Keratinocyte (primary cell): ENCODE data around the gene OR10W1. TPM values are rescaled to one million over a fixed set of nuclear protein-coding genes. Genes with fewer than 3 reads are reported as not detected.

Source experiments
- DNase-seq: peaks from one replicate; pipeline ENCODE4 v3.0.0-alpha.2; 2011; ENCODE audit warnings: low read depth, missing footprints, low spot score
- FAIRE-seq: peaks from 2 replicates; lab custom pipeline; 2011; peaks lifted over from hg19 to GRCh38; lab: Jason Lieb, UNC
- H2AFZ ChIP-seq: 2 replicates; pipeline ENCODE4 v1.6.0; 2012; ENCODE audit warnings: low read length, control low read depth, inconsistent platforms; ENCODE audit not compliant: control insufficient read depth
- H3K27ac ChIP-seq: 2 replicates; pipeline ENCODE4 v1.5.1; 2011; ENCODE audit warnings: low read length; ENCODE audit not compliant: control insufficient read depth, insufficient read depth
- H3K27me3 ChIP-seq: 3 replicates; pipeline ENCODE4 v1.6.0; 2011; ENCODE audit warnings: low read length; ENCODE audit not compliant: control insufficient read depth, insufficient read depth; ENCODE audit errors: extremely low read depth
- H3K36me3 ChIP-seq, 2 experiments: 2 replicates in 1 of 2; 3 replicates in 1 of 2; pipeline ENCODE4 v1.5.1; 2011; ENCODE audit warnings: low read length in 2 of 2, mild to moderate bottlenecking in 1 of 2; ENCODE audit not compliant: control insufficient read depth in 2 of 2, insufficient read depth in 2 of 2; ENCODE audit errors: extremely low read depth in 1 of 2
- H3K4me1 ChIP-seq: 3 replicates; pipeline ENCODE4 v1.5.1; 2011; ENCODE audit warnings: low read length; ENCODE audit not compliant: control insufficient read depth, insufficient read depth; ENCODE audit errors: extremely low read depth
- H3K4me2 ChIP-seq: 3 replicates; pipeline ENCODE4 v1.6.0; 2011; ENCODE audit warnings: low read depth, low read length; ENCODE audit not compliant: control insufficient read depth, insufficient read depth; ENCODE audit errors: extremely low read depth
- H3K4me3 ChIP-seq, 3 experiments: fragments of 200-600 bp in 1 of 3; sonication (generic) in 1 of 3; 2 replicates in 2 of 3; 3 replicates in 1 of 3; pipeline ENCODE4 v1.5.1; 2011 to 2016; ENCODE audit warnings: low read length in 3 of 3, mild to moderate bottlenecking in 3 of 3, control low read depth in 2 of 3, inconsistent platforms in 1 of 3, low read depth in 1 of 3, mixed read lengths in 1 of 3, mixed run types in 1 of 3, moderate library complexity in 1 of 3; ENCODE audit not compliant: control insufficient read depth in 2 of 3, insufficient read depth in 2 of 3; ENCODE audit errors: extremely low read depth in 1 of 3
- H3K79me2 ChIP-seq: 2 replicates; pipeline ENCODE4 v1.6.0; 2012; ENCODE audit warnings: low read length; ENCODE audit not compliant: control insufficient read depth, insufficient read depth
- H3K9ac ChIP-seq: 3 replicates; pipeline ENCODE4 v1.6.0; 2011; ENCODE audit warnings: low read length; ENCODE audit not compliant: control insufficient read depth, insufficient read depth; ENCODE audit errors: extremely low read depth
- H3K9me1 ChIP-seq: 3 replicates; pipeline ENCODE4 v1.6.0; 2011; ENCODE audit warnings: low read length; ENCODE audit not compliant: control insufficient read depth, insufficient read depth; ENCODE audit errors: extremely low read depth
- H3K9me3 ChIP-seq: 2 replicates; pipeline ENCODE4 v1.5.1; 2012; ENCODE audit warnings: low read depth, low read length; ENCODE audit not compliant: control insufficient read depth
- H4K20me1 ChIP-seq: 3 replicates; pipeline ENCODE4 v1.6.0; 2011; ENCODE audit warnings: low read length; ENCODE audit not compliant: control insufficient read depth, insufficient read depth; ENCODE audit errors: extremely low read depth
- EZH2 ChIP-seq: IDR thresholded peaks from one replicate; pipeline ENCODE4 v1.6.1; 2012; ENCODE audit warnings: inconsistent platforms, mild to moderate bottlenecking, low read length, moderate library complexity
- dilution Hi-C: fragments of 300-500 bp; cut with MboI; formaldehyde crosslinking; loops from one replicate; pipeline ENCODE4 v1.7.0; 2020; ENCODE audit warnings: low sequenced_read_pairs; ENCODE audit not compliant: extremely low pct_ligation_motif_present
- polyA minus RNA-seq, 3 experiments: library from RNA; depleted of rRNA, polyadenylated mRNA; stranded (reverse); fragments of >200 nt; gene quantifications; 1 replicate in 1 of 3; 2 replicates in 1 of 3; 3 replicates in 1 of 3; pipeline ENCODE4 v1.2.3, GENCODE V29; 2011
- polyA plus RNA-seq, 5 experiments: library from polyadenylated mRNA; depleted of rRNA in 3 of 5; stranded (reverse) in 3 of 5; stranded (forward) in 1 of 5; unstranded in 1 of 5; fragments of >200 nt; gene quantifications; 1 replicate in 1 of 5; 2 replicates in 3 of 5; 3 replicates in 1 of 5; pipeline versions ENCODE4 v1.2.1 to v1.2.3, GENCODE V29; 2011 to 2012; ENCODE audit warnings: missing spikeins in 2 of 5, low read depth in 1 of 5, low replicate concordance in 1 of 5
- TF ChIP-seq, protein P1 (sequence below), 3 experiments: IDR thresholded peaks in 1 of 3; conservative IDR thresholded peaks in 1 of 3; optimal IDR thresholded peaks in 1 of 3; 2 replicates in 2 of 3; 3 replicates in 1 of 3; pipeline versions ENCODE3 to v1.5.1; 2011; ENCODE audit warnings: low read length in 3 of 3, mild to moderate bottlenecking in 3 of 3, moderate library complexity in 2 of 3, control low read depth in 1 of 3, inconsistent platforms in 1 of 3; ENCODE audit not compliant: insufficient read depth in 2 of 3; ENCODE audit errors: extremely low read depth in 1 of 3

Gene OR10W1, protein sequence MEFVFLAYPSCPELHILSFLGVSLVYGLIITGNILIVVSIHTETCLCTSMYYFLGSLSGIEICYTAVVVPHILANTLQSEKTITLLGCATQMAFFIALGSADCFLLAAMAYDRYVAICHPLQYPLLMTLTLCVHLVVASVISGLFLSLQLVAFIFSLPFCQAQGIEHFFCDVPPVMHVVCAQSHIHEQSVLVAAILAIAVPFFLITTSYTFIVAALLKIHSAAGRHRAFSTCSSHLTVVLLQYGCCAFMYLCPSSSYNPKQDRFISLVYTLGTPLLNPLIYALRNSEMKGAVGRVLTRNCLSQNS
- polyA plus RNA-seq (not detected in 3 replicates), polyA minus RNA-seq (0.63 TPM in 1 of 3 replicates, not detected in the others)
- polyA plus RNA-seq (2011; ENCODE audit: low read depth), result not detected
- polyA plus RNA-seq (2011; cell fraction: cytosol; rRNA removed), result not detected in 2 replicates
- not detected in 2 replicates for polyA plus RNA-seq (2011; cell fraction: nucleus; rRNA removed)
- not detected in 2 replicates for polyA plus RNA-seq (2012; ENCODE audit: low replicate concordance)
- not detected for polyA minus RNA-seq (2011; cell fraction: cytosol; rRNA and poly(A)+ RNA removed)
- polyA minus RNA-seq (2011; cell fraction: nucleus; rRNA and poly(A)+ RNA removed), result not detected in 2 replicates

DNA sequence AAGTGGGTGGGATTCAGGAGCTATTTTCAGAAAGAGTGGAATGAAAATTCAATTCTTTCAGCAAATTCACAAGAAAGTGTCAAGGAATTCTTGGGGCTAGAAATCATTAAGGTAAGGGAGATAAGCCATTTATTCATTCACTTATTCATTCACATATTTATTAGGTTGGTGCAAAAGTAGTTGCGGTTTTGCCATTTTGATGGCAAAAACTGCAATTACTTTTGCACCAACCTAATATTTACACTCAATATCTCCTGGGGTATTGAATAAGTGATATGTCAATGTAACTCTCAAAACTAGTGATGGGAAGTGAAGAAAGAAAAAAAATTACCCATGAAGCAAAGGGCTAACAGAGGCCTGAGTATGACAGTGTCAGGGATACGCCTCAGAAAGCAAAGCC, at the start of gene OR10W1:
OR10W1 (minus strand) TSS at position 119 of the 400 bp plus-strand sequence. CDS start 402 bp downstream, outside the sequence.
- FAIRE-seq, result no peak
- Histone ChIP-seq H3K36me3 (no peaks in the 10 kb centered on the region), H3K4me3 (no peak within 1 kb of the TSS), H2AFZ (no peak within 1 kb of the TSS), H3K79me2 (no peaks in the 10 kb centered on the region), H3K9me1 (no peaks in the 10 kb centered on the region), H4K20me1 (no peaks in the 10 kb centered on the region), H3K4me2 (no peak within 1 kb of the TSS), H3K4me1 (no peaks in the 10 kb centered on the region), H3K9ac (no peak within 1 kb of the TSS), H3K27ac (no peak within 1 kb of the TSS), H3K9me3 (no peaks in the 10 kb centered on the region), H3K27me3 (no peaks in the 10 kb centered on the region)
- dilution Hi-C loops, result no loop called here
- TF ChIP-seq, protein P1, sequence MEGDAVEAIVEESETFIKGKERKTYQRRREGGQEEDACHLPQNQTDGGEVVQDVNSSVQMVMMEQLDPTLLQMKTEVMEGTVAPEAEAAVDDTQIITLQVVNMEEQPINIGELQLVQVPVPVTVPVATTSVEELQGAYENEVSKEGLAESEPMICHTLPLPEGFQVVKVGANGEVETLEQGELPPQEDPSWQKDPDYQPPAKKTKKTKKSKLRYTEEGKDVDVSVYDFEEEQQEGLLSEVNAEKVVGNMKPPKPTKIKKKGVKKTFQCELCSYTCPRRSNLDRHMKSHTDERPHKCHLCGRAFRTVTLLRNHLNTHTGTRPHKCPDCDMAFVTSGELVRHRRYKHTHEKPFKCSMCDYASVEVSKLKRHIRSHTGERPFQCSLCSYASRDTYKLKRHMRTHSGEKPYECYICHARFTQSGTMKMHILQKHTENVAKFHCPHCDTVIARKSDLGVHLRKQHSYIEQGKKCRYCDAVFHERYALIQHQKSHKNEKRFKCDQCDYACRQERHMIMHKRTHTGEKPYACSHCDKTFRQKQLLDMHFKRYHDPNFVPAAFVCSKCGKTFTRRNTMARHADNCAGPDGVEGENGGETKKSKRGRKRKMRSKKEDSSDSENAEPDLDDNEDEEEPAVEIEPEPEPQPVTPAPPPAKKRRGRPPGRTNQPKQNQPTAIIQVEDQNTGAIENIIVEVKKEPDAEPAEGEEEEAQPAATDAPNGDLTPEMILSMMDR (optimal IDR thresholded peaks at IDR 0.05 in 1 of 3, IDR thresholded peaks at IDR 0.05 in 1 of 3, conservative IDR thresholded peaks at IDR 0.05 in 1 of 3; ENCODE audit: extremely low read depth in 1 of 3, insufficient read depth in 2 of 3, low read length in 3 of 3), result no peak
- TF ChIP-seq EZH2, result no peak
- no peak for DNase-seq

DNA sequence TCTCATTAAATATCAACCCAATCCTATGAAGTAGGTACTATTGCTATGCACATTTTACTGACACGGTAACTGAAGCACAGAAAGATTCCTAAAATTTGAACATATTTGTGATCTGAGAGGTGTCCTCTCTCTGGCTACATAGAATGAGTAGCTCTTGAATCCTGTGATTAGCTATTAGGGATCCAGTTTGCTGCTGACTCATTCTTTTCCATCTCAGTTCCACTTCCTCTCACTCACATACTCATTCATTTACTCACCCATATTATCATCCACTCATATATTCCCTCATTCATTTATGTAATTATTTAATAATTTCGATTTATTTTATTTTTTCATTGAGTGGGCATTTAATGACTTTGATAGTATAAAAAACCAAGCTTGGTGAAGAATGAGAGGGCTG, 48.1 kb upstream of the OR10W1 start:
- H3K4me3 ChIP-seq, result no peak overlapping the region
- dilution Hi-C loops, result no loop called here
- H3K9me3 ChIP-seq, result no peaks in the 10 kb centered on the region
- DNase-seq, result peak; percentile 21
- no peak overlapping the region for H3K27ac ChIP-seq
- H3K4me1 ChIP-seq, result peaks cover 6% of the 10 kb centered on the region
- H2AFZ ChIP-seq, result no peak overlapping the region
- no peaks in the 10 kb centered on the region for H3K27me3 ChIP-seq
- H3K4me2 ChIP-seq, result no peak overlapping the region
- no peaks in the 10 kb centered on the region for H4K20me1 ChIP-seq
- peak; percentile 41 for FAIRE-seq
- TF ChIP-seq, protein P1 (optimal IDR thresholded peaks at IDR 0.05 in 1 of 3, IDR thresholded peaks at IDR 0.05 in 1 of 3, conservative IDR thresholded peaks at IDR 0.05 in 1 of 3; ENCODE audit: extremely low read depth in 1 of 3, insufficient read depth in 2 of 3, low read length in 3 of 3), result no peak
- TF ChIP-seq EZH2, result no peak
- H3K9me1 ChIP-seq, result no peaks in the 10 kb centered on the region
- H3K9ac ChIP-seq, result no peak overlapping the region
- no peaks in the 10 kb centered on the region for H3K36me3 ChIP-seq
- no peaks in the 10 kb centered on the region for H3K79me2 ChIP-seq
